Neural cell (in vitro differentiated cells): ENCODE results near the gene DBH. TPM values are rescaled to one million over a fixed set of nuclear protein-coding genes. Genes with fewer than 3 reads are reported as not detected.

Source experiments
- H2AFZ ChIP-seq: fragments of 200-600, 300-800 bp; sonication (generic), shearing (Covaris generic); 2 replicates; pipeline ENCODE4 v1.6.0; 2014; ENCODE audit warnings: low read depth, mild to moderate bottlenecking, antibody characterized with exemption, low read length, moderate library complexity
- H3F3A ChIP-seq: fragments of 200-600 bp; shearing (Covaris generic); 2 replicates; pipeline ENCODE4 v1.6.1; 2016; ENCODE audit warnings: mild to moderate bottlenecking, moderate library complexity, mixed read lengths, antibody characterized with exemption, low read length; ENCODE audit not compliant: insufficient read depth, poor library complexity, severe bottlenecking
- H3K27ac ChIP-seq: fragments of 200-600, 300-800 bp; sonication (generic), shearing (Covaris generic); 2 replicates; pipeline ENCODE4 v1.5.1; 2014; ENCODE audit warnings: mild to moderate bottlenecking, low read length, moderate library complexity
- H3K27me3 ChIP-seq: fragments of 300-800, 200-600 bp; sonication (generic), shearing (Covaris generic); 2 replicates; pipeline ENCODE4 v1.6.0; 2014; ENCODE audit warnings: mild to moderate bottlenecking, low read depth, low read length, moderate library complexity; ENCODE audit not compliant: insufficient read depth
- H3K36me3 ChIP-seq: fragments of 300-800, 200-600 bp; sonication (generic), shearing (Covaris generic); 2 replicates; pipeline ENCODE4 v1.5.1; 2014; ENCODE audit warnings: mild to moderate bottlenecking, antibody characterized with exemption, low read length, moderate library complexity; ENCODE audit not compliant: insufficient read depth
- H3K4me2 ChIP-seq: fragments of 300-800, 200-600 bp; sonication (generic), shearing (Covaris generic); 2 replicates; pipeline ENCODE4 v1.6.0; 2014; ENCODE audit warnings: mild to moderate bottlenecking, low read length
- H3K4me3 ChIP-seq: fragments of 300-800, 200-600 bp; sonication (generic), shearing (Covaris generic); 2 replicates; pipeline ENCODE4 v1.5.1; 2014; ENCODE audit warnings: mild to moderate bottlenecking, low read length, moderate library complexity
- H3K79me2 ChIP-seq: fragments of 200-600 bp; shearing (Covaris generic); replicated peaks from 2 replicates; pipeline ENCODE4 v1.6.0; 2014; ENCODE audit warnings: mild to moderate bottlenecking, low read length, moderate library complexity; ENCODE audit not compliant: insufficient read depth
- H3K9ac ChIP-seq: fragments of 300-800, 200-600 bp; sonication (generic), shearing (Covaris generic); 2 replicates; pipeline ENCODE4 v1.6.1; 2016; ENCODE audit warnings: mild to moderate bottlenecking, low read length, mixed read lengths
- H3K9me2 ChIP-seq: fragments of 200-600 bp; shearing (Covaris generic); 2 replicates; pipeline ENCODE4 v1.6.1; 2016; ENCODE audit warnings: mild to moderate bottlenecking, low read length, mixed read lengths; ENCODE audit not compliant: insufficient read depth
- H3K9me3 ChIP-seq: fragments of 200-600, 300-800 bp; sonication (generic), shearing (Covaris generic); 2 replicates; pipeline ENCODE4 v1.6.1; 2016; ENCODE audit warnings: mild to moderate bottlenecking, mixed run types, low read length, moderate library complexity, mixed read lengths
- H4K20me1 ChIP-seq: fragments of 200-600 bp; shearing (Covaris generic); 2 replicates; pipeline ENCODE4 v1.6.1; 2016; ENCODE audit warnings: mild to moderate bottlenecking, mixed run types; ENCODE audit not compliant: insufficient read depth
- EP300 ChIP-seq: fragments of 450-650 bp; conservative IDR thresholded peaks from 2 replicates; pipeline ENCODE4 v1.6.1; 2014; ENCODE audit warnings: antibody characterized with exemption, mild to moderate bottlenecking, moderate library complexity; ENCODE audit not compliant: poor library complexity, severe bottlenecking
- EZH2 ChIP-seq: fragments of 200-600, 300-800 bp; shearing (Covaris generic), sonication (generic); IDR thresholded peaks from 2 replicates; pipeline ENCODE4 v1.6.1; 2014; ENCODE audit warnings: antibody characterized with exemption, low read length, borderline replicate concordance, mild to moderate bottlenecking; ENCODE audit not compliant: insufficient read depth, poor library complexity, severe bottlenecking
- MXI1 ChIP-seq: fragments of 450-650 bp; conservative IDR thresholded peaks from 2 replicates; pipeline ENCODE4 v1.6.1; 2014; ENCODE audit warnings: antibody characterized with exemption, mild to moderate bottlenecking; ENCODE audit not compliant: poor library complexity, severe bottlenecking
- POLR2AphosphoS5 ChIP-seq: IDR thresholded peaks from 2 replicates; pipeline ENCODE4 v1.6.1; 2012
- RAD21 ChIP-seq: fragments of 450-650 bp; conservative IDR thresholded peaks from 2 replicates; pipeline ENCODE4 v1.6.1; 2014; ENCODE audit warnings: antibody characterized with exemption, mild to moderate bottlenecking, moderate library complexity
- SMC3 ChIP-seq: fragments of 450-650 bp; conservative IDR thresholded peaks from 2 replicates; pipeline ENCODE4 v1.6.1; 2014; ENCODE audit warnings: antibody characterized with exemption, mild to moderate bottlenecking, moderate library complexity; ENCODE audit not compliant: poor library complexity
- TAF1 ChIP-seq: IDR thresholded peaks from 2 replicates; pipeline ENCODE4 v1.6.1; 2012; ENCODE audit warnings: low read depth
- polyA plus RNA-seq: library from polyadenylated mRNA; depleted of rRNA; stranded (reverse); fragments of >200 nt; gene quantifications from 2 replicates; pipeline ENCODE4 v1.2.3, GENCODE V29; 2014
- TF ChIP-seq, protein P1 (sequence below): fragments of 450-650 bp; IDR thresholded peaks from 2 replicates; pipeline ENCODE4 v1.5.1; 2014; ENCODE audit warnings: antibody characterized with exemption, mild to moderate bottlenecking, moderate library complexity; ENCODE audit not compliant: poor library complexity, severe bottlenecking
- TF ChIP-seq, protein P2 (sequence below): IDR thresholded peaks from 2 replicates; pipeline ENCODE4 v1.6.1; 2012; ENCODE audit warnings: borderline replicate concordance

DBH gene
- polyA plus RNA-seq, 1 donor from 2014 or later: not detected

DNA sequence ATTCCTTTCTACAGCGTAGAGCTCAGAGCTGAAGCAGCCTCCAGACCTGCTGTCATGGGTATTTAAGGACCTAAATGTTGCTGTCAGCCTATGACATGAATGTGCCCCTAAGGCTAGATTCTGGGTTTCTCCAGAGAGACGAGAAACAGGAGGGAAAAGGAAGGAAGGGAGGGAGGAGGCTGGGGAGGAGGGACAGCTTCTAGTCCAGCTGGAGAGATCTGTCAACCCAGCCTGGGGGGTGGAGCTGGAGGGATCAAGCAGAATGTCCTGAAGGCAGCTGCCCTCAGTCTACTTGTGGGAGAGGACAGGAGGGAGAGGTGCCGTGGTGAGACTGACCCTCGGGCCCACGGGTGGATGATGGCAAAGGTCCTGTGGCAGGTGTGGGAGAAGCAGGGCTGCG, 1.1 kb upstream of the DBH start:
- Histone ChIP-seq H3K27ac (no peak overlapping the region), H3K27me3 (no peaks in the 10 kb centered on the region), H3K36me3 (no peaks in the 10 kb centered on the region), H3K4me2 (no peak overlapping the region), H3K4me3 (no peak overlapping the region), H3K9me2 (no peaks in the 10 kb centered on the region), H4K20me1 (no peaks in the 10 kb centered on the region), H2AFZ (no peak overlapping the region), H3K79me2 (no peaks in the 10 kb centered on the region), H3F3A (no peaks in the 10 kb centered on the region), H3K9me3 (no peaks in the 10 kb centered on the region), H3K9ac (no peak overlapping the region)
- TF ChIP-seq RAD21 (no peak), POLR2AphosphoS5 (no peak), EZH2 (no peak), TAF1 (no peak), MXI1 (no peak), SMC3 (no peak), EP300 (no peak)
- TF ChIP-seq, protein P1, sequence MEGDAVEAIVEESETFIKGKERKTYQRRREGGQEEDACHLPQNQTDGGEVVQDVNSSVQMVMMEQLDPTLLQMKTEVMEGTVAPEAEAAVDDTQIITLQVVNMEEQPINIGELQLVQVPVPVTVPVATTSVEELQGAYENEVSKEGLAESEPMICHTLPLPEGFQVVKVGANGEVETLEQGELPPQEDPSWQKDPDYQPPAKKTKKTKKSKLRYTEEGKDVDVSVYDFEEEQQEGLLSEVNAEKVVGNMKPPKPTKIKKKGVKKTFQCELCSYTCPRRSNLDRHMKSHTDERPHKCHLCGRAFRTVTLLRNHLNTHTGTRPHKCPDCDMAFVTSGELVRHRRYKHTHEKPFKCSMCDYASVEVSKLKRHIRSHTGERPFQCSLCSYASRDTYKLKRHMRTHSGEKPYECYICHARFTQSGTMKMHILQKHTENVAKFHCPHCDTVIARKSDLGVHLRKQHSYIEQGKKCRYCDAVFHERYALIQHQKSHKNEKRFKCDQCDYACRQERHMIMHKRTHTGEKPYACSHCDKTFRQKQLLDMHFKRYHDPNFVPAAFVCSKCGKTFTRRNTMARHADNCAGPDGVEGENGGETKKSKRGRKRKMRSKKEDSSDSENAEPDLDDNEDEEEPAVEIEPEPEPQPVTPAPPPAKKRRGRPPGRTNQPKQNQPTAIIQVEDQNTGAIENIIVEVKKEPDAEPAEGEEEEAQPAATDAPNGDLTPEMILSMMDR: no peak
- TF ChIP-seq, protein P2, sequence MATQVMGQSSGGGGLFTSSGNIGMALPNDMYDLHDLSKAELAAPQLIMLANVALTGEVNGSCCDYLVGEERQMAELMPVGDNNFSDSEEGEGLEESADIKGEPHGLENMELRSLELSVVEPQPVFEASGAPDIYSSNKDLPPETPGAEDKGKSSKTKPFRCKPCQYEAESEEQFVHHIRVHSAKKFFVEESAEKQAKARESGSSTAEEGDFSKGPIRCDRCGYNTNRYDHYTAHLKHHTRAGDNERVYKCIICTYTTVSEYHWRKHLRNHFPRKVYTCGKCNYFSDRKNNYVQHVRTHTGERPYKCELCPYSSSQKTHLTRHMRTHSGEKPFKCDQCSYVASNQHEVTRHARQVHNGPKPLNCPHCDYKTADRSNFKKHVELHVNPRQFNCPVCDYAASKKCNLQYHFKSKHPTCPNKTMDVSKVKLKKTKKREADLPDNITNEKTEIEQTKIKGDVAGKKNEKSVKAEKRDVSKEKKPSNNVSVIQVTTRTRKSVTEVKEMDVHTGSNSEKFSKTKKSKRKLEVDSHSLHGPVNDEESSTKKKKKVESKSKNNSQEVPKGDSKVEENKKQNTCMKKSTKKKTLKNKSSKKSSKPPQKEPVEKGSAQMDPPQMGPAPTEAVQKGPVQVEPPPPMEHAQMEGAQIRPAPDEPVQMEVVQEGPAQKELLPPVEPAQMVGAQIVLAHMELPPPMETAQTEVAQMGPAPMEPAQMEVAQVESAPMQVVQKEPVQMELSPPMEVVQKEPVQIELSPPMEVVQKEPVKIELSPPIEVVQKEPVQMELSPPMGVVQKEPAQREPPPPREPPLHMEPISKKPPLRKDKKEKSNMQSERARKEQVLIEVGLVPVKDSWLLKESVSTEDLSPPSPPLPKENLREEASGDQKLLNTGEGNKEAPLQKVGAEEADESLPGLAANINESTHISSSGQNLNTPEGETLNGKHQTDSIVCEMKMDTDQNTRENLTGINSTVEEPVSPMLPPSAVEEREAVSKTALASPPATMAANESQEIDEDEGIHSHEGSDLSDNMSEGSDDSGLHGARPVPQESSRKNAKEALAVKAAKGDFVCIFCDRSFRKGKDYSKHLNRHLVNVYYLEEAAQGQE: no peak

DNA sequence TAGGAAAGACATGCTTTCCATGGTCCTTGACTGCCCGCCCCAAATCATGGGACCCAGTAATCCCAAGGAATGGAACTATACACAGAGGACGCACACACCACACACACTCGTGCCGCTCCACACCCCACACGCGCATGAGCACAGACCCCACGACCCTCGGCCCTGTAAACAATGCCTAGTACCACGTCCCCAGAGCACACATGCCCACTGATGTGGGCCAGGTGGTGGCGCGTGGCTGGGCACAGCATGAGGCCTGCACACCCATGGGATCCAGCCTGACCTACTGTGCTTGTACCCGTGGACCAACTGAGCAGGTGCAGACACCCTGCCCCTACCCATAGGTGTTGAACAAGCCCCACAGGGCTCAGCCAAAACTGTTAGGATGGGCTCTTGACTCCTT, 739 bp downstream of the DBH start:
- H3K4me2 ChIP-seq: no peak overlapping the region
- H3K4me3 ChIP-seq: no peak overlapping the region
- TF ChIP-seq EZH2 (no peak), MXI1 (no peak), SMC3 (no peak), POLR2AphosphoS5 (no peak), EP300 (no peak), TAF1 (no peak), RAD21 (no peak)
- TF ChIP-seq, protein P1: no peak
- TF ChIP-seq, protein P2: no peak
- H3K9me3 ChIP-seq: no peaks in the 10 kb centered on the region
- H3K9ac ChIP-seq: no peak overlapping the region
- H3K27me3 ChIP-seq: no peaks in the 10 kb centered on the region
- H3K9me2 ChIP-seq: no peaks in the 10 kb centered on the region
- no peaks in the 10 kb centered on the region for H3K36me3 ChIP-seq
- H3F3A ChIP-seq: no peaks in the 10 kb centered on the region
- no peak overlapping the region for H3K27ac ChIP-seq
- no peak overlapping the region for H2AFZ ChIP-seq
- H4K20me1 ChIP-seq: no peaks in the 10 kb centered on the region
- H3K79me2 ChIP-seq: no peaks in the 10 kb centered on the region
